Measurements from ENCODE around the gene PAFAH2. TPM values are rescaled to one million over a fixed set of nuclear protein-coding genes. Genes with fewer than 3 reads are reported as not detected.

The PAFAH2 gene
- total RNA-seq (2021; fragmentation: NEBNext Ultra II Directional; extraction: Animal tissue kit (Norgen Biotek cat#: 25700)) (7.6 and 9.3 TPM in 2 replicates), polyA plus RNA-seq (2011; rRNA removed) (7.7 and 15.6 TPM in 2 replicates), polyA minus RNA-seq (2011; rRNA and poly(A)+ RNA removed) (12.3 TPM in 2 replicates)
- 11.2 TPM for polyA plus RNA-seq (2011; cell fraction: cytosol; rRNA removed)
- 7.6 TPM for polyA plus RNA-seq (2011; cell fraction: nucleus; rRNA removed)
- polyA plus RNA-seq (2012, experiment 1 of 2): 7.8 to 9.2 TPM (median 8.0 TPM) in 4 replicates
- 5.3 TPM for polyA plus RNA-seq (2012, experiment 2 of 2)
- 4.8 TPM for polyA plus RNA-seq (2013, experiment 1 of 2)
- 4.5 TPM for polyA plus RNA-seq (2013, experiment 2 of 2)
- polyA minus RNA-seq (2011; cell fraction: cytosol; rRNA and poly(A)+ RNA removed): 7.9 TPM
- polyA minus RNA-seq (2011; cell fraction: nucleus; rRNA and poly(A)+ RNA removed): 4.5 TPM
- long read RNA-seq, experiment 1, partial matches to known transcripts: 0 of 4 reads
- long read RNA-seq, experiment 1, other reads (novel, unspliced or antisense): 3 of 4 reads
- long read RNA-seq, experiment 2, transcript PAFAH2-201 (11 exons, 3,581 nt): major isoform, 7 of 11 reads
- long read RNA-seq, experiment 2, partial matches to known transcripts: 1 of 11 reads
- long read RNA-seq, experiment 2, other reads (novel, unspliced or antisense): 3 of 11 reads

GRCh38 chr1:25997828-25998761, at the start of gene PAFAH2:
Gene PAFAH2 (minus strand): TSS chr1:25998063. CDS start chr1:25990816, 7,247 bp downstream.
- no peak within 1 kb of the TSS for H2AK5ac ChIP-seq (ENCODE audit: low read depth, low read length)
- H3K4me1 ChIP-seq (replicated peaks in 1 of 4; ENCODE audit: control insufficient read depth in 3 of 4, insufficient read depth in 4 of 4, low read length in 3 of 4): peaks cover 2 to 14% (median 8%) of the 10 kb centered on the region in 4 experiments; a peak in 6 of 7 replicates
- no peaks in the 10 kb centered on the region for H3K36me3 ChIP-seq (ENCODE audit: control insufficient read depth in 2 of 4, insufficient read depth in 4 of 4, low read length in 3 of 4)
- H2BK12ac ChIP-seq (ENCODE audit: low read depth, low read length): peak within 1 kb of the TSS; percentile 77; the same call in 1 of the 2 replicates
- 5% methylated on average over 47 of the region's 47 CpGs; no CpG with 5 or more reads in 1 of the 2 experiments for WGBS, 2 experiments (ENCODE audit: extremely low coverage in 1 of 2, insufficient coverage in 1 of 2, insufficient read length in 1 of 2, insufficient replicate concordance in 2 of 2, low coverage in 1 of 2, low lambda C conversion rate in 2 of 2, missing lambda C conversion rate in 1 of 2)
- no peak within 1 kb of the TSS for H2BK20ac ChIP-seq (ENCODE audit: low read length)
- no peak within 1 kb of the TSS for H3K4ac ChIP-seq (replicated peaks; ENCODE audit: insufficient read length, low read depth, low read length)
- peak within 1 kb of the TSS; percentile 81 to 91 for H3K4me2 ChIP-seq (ENCODE audit: insufficient read depth in 1 of 2, low read depth in 2 of 2, low read length in 2 of 2)
- peak within 1 kb of the TSS; percentile 96 for H2AFZ ChIP-seq (ENCODE audit: low read length)
- peak within 1 kb of the TSS; percentile 57; the same call in 1 of the 2 replicates for H3K27ac ChIP-seq (ENCODE audit: low read depth, low read length)
- H3K27me3 ChIP-seq (replicated peaks in 1 of 4; ENCODE audit: control insufficient read depth in 3 of 4, extremely low read depth in 1 of 4, insufficient read depth in 3 of 4, low read length in 3 of 4): no peaks in the 10 kb centered on the region; a peak in 2 of 7 replicates
- no peak within 1 kb of the TSS for H3K23ac ChIP-seq (ENCODE audit: insufficient read length)
- H3K14ac ChIP-seq (ENCODE audit: insufficient read length): no peak within 1 kb of the TSS
- ChIA-PET CTCF (ENCODE audit: partially characterized antibody) (interaction anchor here (0.6 to 20.0 kb wide), 38 partner anchors 9 to 432 kb away, joined by 3 to 330 read pairs (median 4); partner anchors contain the start of genes EXTL1, MTFR1L, PAQR7 and STMN1), POLR2A (ENCODE audit: partially characterized antibody) (interaction anchor here (0.8 to 4.1 kb wide), 19 partner anchors 8 to 178 kb away, joined by 3 to 17 read pairs (median 4); partner anchors contain the start of genes EXTL1, PAQR7 and STMN1)
- no peaks in the 10 kb centered on the region for H3K79me2 ChIP-seq (ENCODE audit: control insufficient read depth in 1 of 2, insufficient read depth in 2 of 2, low read length in 2 of 2)
- FAIRE-seq: peak; percentile 97
- H3K4me3 ChIP-seq (ENCODE audit: extremely low read depth in 1 of 4, insufficient read depth in 2 of 4, low read depth in 3 of 4, low read length in 4 of 4): peak within 1 kb of the TSS; percentile 42 to 86 (median 80)
- peak within 1 kb of the TSS in 3 of 4 experiments; percentile 31 to 51 (median 38); a peak in 5 of 7 replicates for H3K9ac ChIP-seq (replicated peaks in 1 of 4; ENCODE audit: extremely low read depth in 1 of 4, low read depth in 3 of 4, low read length in 3 of 4)
- 0 out of 2 replicates have a peak within 1 kb of the TSS, but pooled peaks have one; percentile 27 for H3K18ac ChIP-seq (ENCODE audit: extremely low read depth, low read length)
- H3K56ac ChIP-seq (replicated peaks; ENCODE audit: insufficient read length, low read depth, low read length): no peak within 1 kb of the TSS
- H2BK5ac ChIP-seq (ENCODE audit: low read depth, low read length): peak within 1 kb of the TSS; percentile 44; the same call in 1 of the 2 replicates
- peaks cover 4% of the 10 kb centered on the region; the same call in 1 of the 2 replicates for H3K23me2 ChIP-seq (ENCODE audit: low read depth, low read length)
- peak within 1 kb of the TSS; percentile 33 for H4K5ac ChIP-seq (ENCODE audit: insufficient read length, low read depth, low read length)
- H4K8ac ChIP-seq (ENCODE audit: extremely low read depth, insufficient read depth, low read length): peak within 1 kb of the TSS; percentile 71; the same call in 1 of the 2 replicates
- H2BK15ac ChIP-seq (ENCODE audit: low read length): peak within 1 kb of the TSS; percentile 49; the same call in 1 of the 2 replicates
- H4K91ac ChIP-seq (replicated peaks; ENCODE audit: insufficient read length, low read length): no peak within 1 kb of the TSS
- H4K20me1 ChIP-seq (replicated peaks in 1 of 2; ENCODE audit: control insufficient read depth in 1 of 2, insufficient read depth in 2 of 2, low read length in 2 of 2): no peaks in the 10 kb centered on the region
- DNase-seq (ENCODE audit: low read depth in 1 of 2, low spot score in 2 of 2): peak; percentile 95 to 97
- no peak within 1 kb of the TSS for H2BK120ac ChIP-seq (replicated peaks; ENCODE audit: low read depth, low read length)
- H3K9me3 ChIP-seq (ENCODE audit: insufficient read depth in 2 of 2, low read depth in 1 of 2, low read length in 1 of 2): no peaks in the 10 kb centered on the region
- H3K79me1 ChIP-seq (ENCODE audit: low read depth, low read length): no peaks in the 10 kb centered on the region
- no peak for TF ChIP-seq RBBP5 (IDR thresholded peaks at IDR 0.05; ENCODE audit: borderline replicate concordance, low read depth, low read length)
- peak; percentile 32 for TF ChIP-seq TAF7 (optimal IDR thresholded peaks at IDR 0.05; ENCODE audit: borderline replicate concordance, low read depth, low read length)
- peak; percentile 88 for TF ChIP-seq CREB1 (IDR thresholded peaks at IDR 0.05)
- TF ChIP-seq, protein P1, sequence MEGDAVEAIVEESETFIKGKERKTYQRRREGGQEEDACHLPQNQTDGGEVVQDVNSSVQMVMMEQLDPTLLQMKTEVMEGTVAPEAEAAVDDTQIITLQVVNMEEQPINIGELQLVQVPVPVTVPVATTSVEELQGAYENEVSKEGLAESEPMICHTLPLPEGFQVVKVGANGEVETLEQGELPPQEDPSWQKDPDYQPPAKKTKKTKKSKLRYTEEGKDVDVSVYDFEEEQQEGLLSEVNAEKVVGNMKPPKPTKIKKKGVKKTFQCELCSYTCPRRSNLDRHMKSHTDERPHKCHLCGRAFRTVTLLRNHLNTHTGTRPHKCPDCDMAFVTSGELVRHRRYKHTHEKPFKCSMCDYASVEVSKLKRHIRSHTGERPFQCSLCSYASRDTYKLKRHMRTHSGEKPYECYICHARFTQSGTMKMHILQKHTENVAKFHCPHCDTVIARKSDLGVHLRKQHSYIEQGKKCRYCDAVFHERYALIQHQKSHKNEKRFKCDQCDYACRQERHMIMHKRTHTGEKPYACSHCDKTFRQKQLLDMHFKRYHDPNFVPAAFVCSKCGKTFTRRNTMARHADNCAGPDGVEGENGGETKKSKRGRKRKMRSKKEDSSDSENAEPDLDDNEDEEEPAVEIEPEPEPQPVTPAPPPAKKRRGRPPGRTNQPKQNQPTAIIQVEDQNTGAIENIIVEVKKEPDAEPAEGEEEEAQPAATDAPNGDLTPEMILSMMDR (IDR thresholded peaks at IDR 0.05; ENCODE audit: control extremely low read depth in 1 of 3, insufficient read depth in 1 of 3, low read depth in 1 of 3, low read length in 3 of 3): peak; percentile 95 to 98 (median 98)

All from H1 (cell line).